RKO (cell line): ENCODE results near the gene ZKSCAN7.
A peak's percentile ranks its signal among the peaks of the same experiment; 100 is the strongest.
"Not testable (repeated sequence)": the region's sequence is repeated elsewhere in the genome, so short reads cannot be mapped to it uniquely, and the experiment has no call there.

Source experiments
- DNase-seq: peaks from one replicate; pipeline ENCODE4 v3.0.0-alpha.2; 2016; ENCODE audit warnings: low spot score

Gene ZKSCAN7

GRCh38 chr3:44554626-44555592 lies at the start of gene ZKSCAN7:
TSS of gene ZKSCAN7 (plus strand) at chr3:44555193. CDS start at chr3:44557048, 1,855 bp downstream.
- peak; percentile 52 for DNase-seq

GRCh38 chr3:44506556-44506955 lies 48.4 kb upstream of the ZKSCAN7 start:
- no peak for DNase-seq

GRCh38 chr3:44506961-44507360 lies 48.0 kb upstream of the ZKSCAN7 start:
- peak; percentile 45 for DNase-seq

- DNase-seq = peak; percentile 80
Observed at GRCh38 chr3:44509393-44509921, 45.5 kb upstream of the ZKSCAN7 start.

- DNase-seq = peak; percentile 43
Observed at GRCh38 chr3:44510000-44510368, 45.0 kb upstream of the ZKSCAN7 start.

GRCh38 chr3:44511238-44511566 lies 43.8 kb upstream of the ZKSCAN7 start:
- DNase-seq = no peak

- no peak for DNase-seq
Observed at GRCh38 chr3:44513513-44513912, 41.5 kb upstream of the ZKSCAN7 start.

GRCh38 chr3:44516230-44516629 lies 38.8 kb upstream of the ZKSCAN7 start:
- no peak for DNase-seq

- DNase-seq = no peak
Observed at GRCh38 chr3:44518782-44519156, 36.2 kb upstream of the ZKSCAN7 start.

- DNase-seq = no peak
Observed at GRCh38 chr3:44521721-44522120, 33.3 kb upstream of the ZKSCAN7 start.

GRCh38 chr3:44522494-44522933 lies 32.5 kb upstream of the ZKSCAN7 start:
- no peak for DNase-seq

- no peak for DNase-seq
Observed at GRCh38 chr3:44525060-44525459, 29.9 kb upstream of the ZKSCAN7 start.

GRCh38 chr3:44529927-44530326 lies 25.1 kb upstream of the ZKSCAN7 start:
- peak; percentile 51 for DNase-seq

GRCh38 chr3:44530911-44531310 lies 24.1 kb upstream of the ZKSCAN7 start:
- DNase-seq = no peak

- DNase-seq = not testable (repeated sequence)
Observed at GRCh38 chr3:44534659-44535058, 20.3 kb upstream of the ZKSCAN7 start.

- DNase-seq = no peak
Observed at GRCh38 chr3:44535364-44535763, 19.6 kb upstream of the ZKSCAN7 start.

GRCh38 chr3:44544811-44545210 lies 10.2 kb upstream of the ZKSCAN7 start:
- DNase-seq = not testable (repeated sequence)

GRCh38 chr3:44555723-44556122 lies 730 bp downstream of the ZKSCAN7 start:
- DNase-seq = peak; percentile 15

GRCh38 chr3:44557074-44557473 lies 2.1 kb downstream of the ZKSCAN7 start:
- DNase-seq = no peak

- DNase-seq = no peak
Observed at GRCh38 chr3:44561076-44561475, 6.1 kb downstream of the ZKSCAN7 start.

- no peak for DNase-seq
Observed at GRCh38 chr3:44562147-44562546, 7.2 kb downstream of the ZKSCAN7 start.

- no peak for DNase-seq
Observed at GRCh38 chr3:44568561-44568960, 13.6 kb downstream of the ZKSCAN7 start.

GRCh38 chr3:44571024-44571423 lies 16.0 kb downstream of the ZKSCAN7 start:
- no peak for DNase-seq

- DNase-seq = no peak
Observed at GRCh38 chr3:44576613-44577012, 21.6 kb downstream of the ZKSCAN7 start.
